ENCODE data around the gene EPN1. TPM values are rescaled to one million over a fixed set of nuclear protein-coding genes. Genes with fewer than 3 reads are reported as not detected.

EPN1 gene
- total and polyA plus RNA-seq, 2 of the 13 experiments (the other 11 are each of a cell fraction or from before 2014, with no cell fraction given): 28.9 to 31.7 TPM

DNA sequence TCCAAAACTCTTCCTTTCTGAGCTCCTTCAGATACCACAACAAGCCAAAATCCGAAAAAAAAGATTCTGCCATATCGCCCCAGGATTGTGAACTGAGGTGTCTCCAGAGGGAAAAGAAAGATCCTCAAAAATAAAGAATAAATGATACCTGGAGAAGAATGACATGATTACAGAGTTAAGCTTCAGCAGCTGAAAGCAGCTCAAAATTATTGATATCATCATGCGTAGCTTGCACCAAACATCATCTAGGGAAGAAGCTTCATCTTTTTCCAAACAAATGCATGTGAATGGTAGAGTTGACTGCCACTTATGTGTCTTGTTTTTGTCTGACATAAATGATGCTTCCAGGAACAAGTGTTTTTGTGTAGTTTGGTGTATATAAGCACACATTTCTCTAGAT lies 63.3 kb downstream of the EPN1 start, which contains the start of gene NLRP9:
Gene NLRP9 (minus strand): TSS at position 101 of the 400 bp plus-strand sequence. CDS start 28 bp downstream, at position 73.
- Histone ChIP-seq H3K27ac (ENCODE audit: extremely low read length, insufficient read depth, low read length) (no peak within 1 kb of the TSS), H3K9ac (ENCODE audit: insufficient read depth, low read depth, low read length) (no peak within 1 kb of the TSS), H3K36me3 (replicated peaks in 1 of 2; ENCODE audit: control insufficient read depth in 1 of 2, insufficient read depth in 2 of 2, low read length in 2 of 2) (no peaks in the 10 kb centered on the region), H3K4me3 (replicated peaks in 1 of 3; ENCODE audit: insufficient read depth in 1 of 3, low read depth in 2 of 3, low read length in 3 of 3) (no peak within 1 kb of the TSS), H4K20me1 (ENCODE audit: insufficient read depth, low read length) (no peaks in the 10 kb centered on the region), H2AFZ (ENCODE audit: low read length) (no peak within 1 kb of the TSS), H3K27me3 (ENCODE audit: control insufficient read depth in 1 of 2, insufficient read depth in 2 of 2, low read length in 2 of 2) (peaks cover 0 to 4% of the 10 kb centered on the region in 2 experiments; a peak in 2 of 5 replicates), H3K79me2 (ENCODE audit: insufficient read depth, low read length) (no peaks in the 10 kb centered on the region), H3K4me1 (ENCODE audit: insufficient read depth, low read length) (no peaks in the 10 kb centered on the region), H3K9me3 (ENCODE audit: low read length) (no peaks in the 10 kb centered on the region), H3K4me2 (ENCODE audit: low read depth, low read length) (no peak within 1 kb of the TSS)
- in situ Hi-C loops (cut with HindIII; ENCODE audit: extremely low pct_ligation_motif_present, low pct_unique_long_range_greater_than_20kb): no loop called here
- 31% methylated on average over 3 of the region's 3 CpGs for WGBS (ENCODE audit: low lambda C conversion rate)
- intact Hi-C loops (cut with micrococcal nuclease; ENCODE audit: unreplicated experiment): no loop called here
- CTCF ChIA-PET (ENCODE audit: low intra/inter-chr PET ratio, low total read pairs): no interaction called here
- ATAC-seq (no peak), DNase-seq (ENCODE audit: low spot score) (no peak), FAIRE-seq (no peak)
- POLR2A ChIA-PET: no interaction called here
- BruUV-seq (replicated peaks): no TSS peak
- TF ChIP-seq NR2F6 (IDR thresholded peaks at IDR 0.05) (no peak), NR2F6 (CRISPR knock-in tag; IDR thresholded peaks at IDR 0.05) (no peak), ASH2L (IDR thresholded peaks at IDR 0.05; ENCODE audit: insufficient read length, low read depth, low read length) (no peak), SAP130 (CRISPR knock-in tag; IDR thresholded peaks at IDR 0.05; ENCODE audit: low read depth) (no peak), TEAD2 (CRISPR knock-in tag; IDR thresholded peaks at IDR 0.05) (no peak), IKZF4 (CRISPR knock-in tag; IDR thresholded peaks at IDR 0.05; ENCODE audit: borderline replicate concordance, low read depth, not compliant biosample characterization) (no peak), ZNF646 (CRISPR knock-in tag; IDR thresholded peaks at IDR 0.05) (no peak), TAF15 (IDR thresholded peaks at IDR 0.05; ENCODE audit: low read depth, low read length, poor library complexity, severe bottlenecking) (no peak), ZNF850 (CRISPR knock-in tag; conservative IDR thresholded peaks at IDR 0.05) (no peak), ZNF282 (IDR thresholded peaks at IDR 0.05; ENCODE audit: partially characterized antibody) (no peak), TFAP4 (IDR thresholded peaks at IDR 0.05; ENCODE audit: borderline replicate concordance, low read depth) (no peak)
- TF ChIP-seq, protein P1, sequence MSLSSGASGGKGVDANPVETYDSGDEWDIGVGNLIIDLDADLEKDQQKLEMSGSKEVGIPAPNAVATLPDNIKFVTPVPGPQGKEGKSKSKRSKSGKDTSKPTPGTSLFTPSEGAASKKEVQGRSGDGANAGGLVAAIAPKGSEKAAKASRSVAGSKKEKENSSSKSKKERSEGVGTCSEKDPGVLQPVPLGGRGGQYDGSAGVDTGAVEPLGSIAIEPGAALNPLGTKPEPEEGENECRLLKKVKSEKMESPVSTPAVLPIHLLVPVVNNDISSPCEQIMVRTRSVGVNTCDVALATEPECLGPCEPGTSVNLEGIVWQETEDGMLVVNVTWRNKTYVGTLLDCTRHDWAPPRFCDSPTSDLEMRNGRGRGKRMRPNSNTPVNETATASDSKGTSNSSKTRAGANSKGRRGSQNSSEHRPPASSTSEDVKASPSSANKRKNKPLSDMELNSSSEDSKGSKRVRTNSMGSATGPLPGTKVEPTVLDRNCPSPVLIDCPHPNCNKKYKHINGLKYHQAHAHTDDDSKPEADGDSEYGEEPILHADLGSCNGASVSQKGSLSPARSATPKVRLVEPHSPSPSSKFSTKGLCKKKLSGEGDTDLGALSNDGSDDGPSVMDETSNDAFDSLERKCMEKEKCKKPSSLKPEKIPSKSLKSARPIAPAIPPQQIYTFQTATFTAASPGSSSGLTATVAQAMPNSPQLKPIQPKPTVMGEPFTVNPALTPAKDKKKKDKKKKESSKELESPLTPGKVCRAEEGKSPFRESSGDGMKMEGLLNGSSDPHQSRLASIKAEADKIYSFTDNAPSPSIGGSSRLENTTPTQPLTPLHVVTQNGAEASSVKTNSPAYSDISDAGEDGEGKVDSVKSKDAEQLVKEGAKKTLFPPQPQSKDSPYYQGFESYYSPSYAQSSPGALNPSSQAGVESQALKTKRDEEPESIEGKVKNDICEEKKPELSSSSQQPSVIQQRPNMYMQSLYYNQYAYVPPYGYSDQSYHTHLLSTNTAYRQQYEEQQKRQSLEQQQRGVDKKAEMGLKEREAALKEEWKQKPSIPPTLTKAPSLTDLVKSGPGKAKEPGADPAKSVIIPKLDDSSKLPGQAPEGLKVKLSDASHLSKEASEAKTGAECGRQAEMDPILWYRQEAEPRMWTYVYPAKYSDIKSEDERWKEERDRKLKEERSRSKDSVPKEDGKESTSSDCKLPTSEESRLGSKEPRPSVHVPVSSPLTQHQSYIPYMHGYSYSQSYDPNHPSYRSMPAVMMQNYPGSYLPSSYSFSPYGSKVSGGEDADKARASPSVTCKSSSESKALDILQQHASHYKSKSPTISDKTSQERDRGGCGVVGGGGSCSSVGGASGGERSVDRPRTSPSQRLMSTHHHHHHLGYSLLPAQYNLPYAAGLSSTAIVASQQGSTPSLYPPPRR (CRISPR knock-in tag; IDR thresholded peaks at IDR 0.05; ENCODE audit: borderline replicate concordance): no peak
